Measurements from ENCODE around the gene PTGER4.

- no peak for TF ChIP-seq CTCF (IDR thresholded peaks at IDR 0.05; ENCODE audit: borderline replicate concordance, extremely low read depth, low read length, poor library complexity, severe bottlenecking)
- TF ChIP-seq EZH2 (IDR thresholded peaks at IDR 0.05; ENCODE audit: borderline replicate concordance, low read depth, low read length, severe bottlenecking): no peak
Observed at GRCh38 chr5:40689438-40689837, 9.7 kb downstream of the PTGER4 start.
